HG03558 (cell line): ENCODE measurements around the gene FES.
A peak's percentile ranks its signal among the peaks of the same experiment; 100 is the strongest.
"Not testable (repeated sequence)": the region's sequence is repeated elsewhere in the genome, so short reads cannot be mapped to it uniquely, and the experiment has no call there.

Source experiments
- ATAC-seq: cut with Tn5 transposase; IDR thresholded peaks from one replicate; pipeline ENCODE4 v1.9.1; 2021; ENCODE audit warnings: moderate number of reproducible peaks; ENCODE audit not compliant: unreplicated experiment; ENCODE audit errors: extremely low read depth

Gene FES

GRCh38 chr15:90907051-90907660, 22.9 kb downstream of the FES start:
- ATAC-seq, result no peak

GRCh38 chr15:90907838-90908507, 23.7 kb downstream of the FES start:
- ATAC-seq, result no peak

GRCh38 chr15:90909449-90909848, 25.1 kb downstream of the FES start:
- ATAC-seq, result not testable (repeated sequence)

GRCh38 chr15:90909976-90910375, 25.7 kb downstream of the FES start:
- ATAC-seq, result no peak

- ATAC-seq, result no peak
These were observed 26.4 kb downstream of the FES start for GRCh38 chr15:90910441-90911301.

GRCh38 chr15:90911302-90911623, 27.0 kb downstream of the FES start:
- ATAC-seq, result no peak

GRCh38 chr15:90911906-90912769, 27.8 kb downstream of the FES start:
- ATAC-seq, result no peak

- no peak for ATAC-seq
These were observed 28.4 kb downstream of the FES start for GRCh38 chr15:90912770-90913075.

- ATAC-seq, result no peak
These were observed 29.2 kb downstream of the FES start for GRCh38 chr15:90913398-90913944.

GRCh38 chr15:90914305-90915080, 30.2 kb downstream of the FES start:
- no peak for ATAC-seq

GRCh38 chr15:90915216-90915807, 31.0 kb downstream of the FES start:
- no peak for ATAC-seq

GRCh38 chr15:90915808-90916440, 31.6 kb downstream of the FES start:
- no peak for ATAC-seq

- ATAC-seq, result no peak
These were observed 32.2 kb downstream of the FES start for GRCh38 chr15:90916461-90916860.

- no peak for ATAC-seq
These were observed 33.3 kb downstream of the FES start for GRCh38 chr15:90917569-90917968.

- ATAC-seq, result no peak
These were observed 33.9 kb downstream of the FES start for GRCh38 chr15:90918034-90918788.

GRCh38 chr15:90918835-90919234, 34.5 kb downstream of the FES start:
- ATAC-seq, result no peak

- ATAC-seq, result no peak
These were observed 37.6 kb downstream of the FES start for GRCh38 chr15:90921887-90922286.

GRCh38 chr15:90922712-90923322, 38.5 kb downstream of the FES start:
- ATAC-seq, result peak; percentile 88
